Measurements from ENCODE around the gene NPAS3. TPM values are rescaled to one million over a fixed set of nuclear protein-coding genes. Genes with fewer than 3 reads are reported as not detected.

NPAS3 gene
- polyA plus RNA-seq, 2 of the 4 experiments (the other 2 are of a cell fraction) = not detected

- H3K27ac ChIP-seq = no peak overlapping the region
- ChIA-PET POLR2A (no interaction called here), CTCF (interaction anchor here (1.0 to 1.4 kb wide), 2 partner anchors 28 to 399 kb away, joined by 3 read pairs; no protein-coding TSS in a partner anchor)
- FAIRE-seq = no peak
- no peaks in the 10 kb centered on the region for H3K4me1 ChIP-seq
- H3K9me3 ChIP-seq = no peaks in the 10 kb centered on the region
- WGBS (ENCODE audit: missing lambda C conversion rate) = 10% methylated on average over 1 of the region's 1 CpG
- H3K4me2 ChIP-seq = no peak overlapping the region
- H3K4me3 ChIP-seq = no peak overlapping the region
- no peak for TF ChIP-seq NR3C1 (IDR thresholded peaks at IDR 0.05)
- TF ChIP-seq MYC (IDR thresholded peaks at IDR 0.05; ENCODE audit: borderline replicate concordance, low read length) = no peak
- no peak for TF ChIP-seq EHMT2 (IDR thresholded peaks at IDR 0.05; ENCODE audit: low read depth)
- no peak for TF ChIP-seq HOXA7 (CRISPR knock-in tag; IDR thresholded peaks at IDR 0.05)
- no peak for TF ChIP-seq CBX2 (IDR thresholded peaks at IDR 0.05; ENCODE audit: borderline replicate concordance, low read depth)
- no peak for TF ChIP-seq HMGXB4 (CRISPR knock-in tag; IDR thresholded peaks at IDR 0.05; ENCODE audit: borderline replicate concordance)
- no peak for TF ChIP-seq RAD21 (conservative IDR thresholded peaks at IDR 0.05 in 1 of 2, IDR thresholded peaks at IDR 0.05 in 1 of 2)
- DNase-seq (ENCODE audit: low read depth in 1 of 2, low spot score in 1 of 2) = no peak
- ATAC-seq = no peak
Measured at GRCh38 chr14:33433396-33433795, 494.7 kb downstream of the NPAS3 start.

GRCh38 chr14:33435911-33436689 is 497.4 kb downstream of the NPAS3 start:
- H3K9me3 ChIP-seq = no peaks in the 10 kb centered on the region
- H3K4me1 ChIP-seq = no peaks in the 10 kb centered on the region
- 20% methylated on average over 8 of the region's 8 CpGs for WGBS (ENCODE audit: missing lambda C conversion rate)
- TF ChIP-seq NFE2L2 (conservative IDR thresholded peaks at IDR 0.05; ENCODE audit: low read length) (no peak), PHF8 (IDR thresholded peaks at IDR 0.05; ENCODE audit: borderline replicate concordance, low read depth) (no peak), CBX8 (IDR thresholded peaks at IDR 0.05) (no peak), CHD2 (IDR thresholded peaks at IDR 0.05; ENCODE audit: low read length, partially characterized antibody) (no peak), POLR2A (IDR thresholded peaks at IDR 0.05; ENCODE audit: low read length) (no peak), JUNB (IDR thresholded peaks at IDR 0.05) (no peak), ESRRA (IDR thresholded peaks at IDR 0.05; ENCODE audit: borderline replicate concordance, low read length) (no peak), SREBF2 (IDR thresholded peaks at IDR 0.05) (no peak), SMC3 (IDR thresholded peaks at IDR 0.05) (no peak)
- H3K27ac ChIP-seq = no peak overlapping the region
- no peak overlapping the region for H3K4me3 ChIP-seq
- ATAC-seq (peak in 1 of 2 experiments; percentile 39; a peak in 1 of 6 replicates), FAIRE-seq (no peak), DNase-seq (ENCODE audit: low read depth in 1 of 2, low spot score in 1 of 2) (no peak)
- H3K4me2 ChIP-seq = no peak overlapping the region
- ChIA-PET POLR2A (no interaction called here), CTCF (no interaction called here)

- no peaks in the 10 kb centered on the region for H3K4me1 ChIP-seq
- no peaks in the 10 kb centered on the region for H3K9me3 ChIP-seq
- POLR2A ChIA-PET = no interaction called here
- H3K4me3 ChIP-seq = no peak overlapping the region
- FAIRE-seq (no peak), ATAC-seq (no peak), DNase-seq (ENCODE audit: low read depth in 1 of 2, low spot score in 1 of 2) (no peak)
- H3K27ac ChIP-seq = no peak overlapping the region
- no peak overlapping the region for H3K4me2 ChIP-seq
- no peak for TF ChIP-seq CTCF (IDR thresholded peaks at IDR 0.05)
- no peak for TF ChIP-seq MAFK (IDR thresholded peaks at IDR 0.05; ENCODE audit: partially characterized antibody)
- no peak for TF ChIP-seq ELK1 (IDR thresholded peaks at IDR 0.05; ENCODE audit: low read depth, low read length)
- TF ChIP-seq FOXS1 (CRISPR knock-in tag; IDR thresholded peaks at IDR 0.05) = no peak
- no peak for TF ChIP-seq HOXB13 (CRISPR knock-in tag; IDR thresholded peaks at IDR 0.05; ENCODE audit: low read depth)
- no peak for TF ChIP-seq HOXB5 (CRISPR knock-in tag; IDR thresholded peaks at IDR 0.05)
- TF ChIP-seq BHLHE40 (IDR thresholded peaks at IDR 0.05; ENCODE audit: low read depth, low read length) = no peak
- TF ChIP-seq MAX (IDR thresholded peaks at IDR 0.05) = no peak
- TF ChIP-seq GATA3 (IDR thresholded peaks at IDR 0.05; ENCODE audit: borderline replicate concordance) = no peak
- WGBS (ENCODE audit: missing lambda C conversion rate) = 0% methylated on average over 4 of the region's 4 CpGs
- CTCF ChIA-PET = no interaction called here
Measured at GRCh38 chr14:33441633-33442032, 503.0 kb downstream of the NPAS3 start.

Data from A549 (cell line).